GM12891 (cell line): ENCODE measurements around the gene DEPDC5.

ENCODE experiments used
- DNase-seq: peaks from one replicate; pipeline ENCODE4 v3.0.0; 2011; ENCODE audit warnings: low spot score; ENCODE audit not compliant: insufficient read length
- FAIRE-seq: peaks from 2 replicates; lab custom pipeline; 2011; peaks lifted over from hg19 to GRCh38; lab: Jason Lieb, UNC
- PAX5 ChIP-seq: IDR thresholded peaks from 2 replicates; pipeline ENCODE4 v1.6.1; 2011; ENCODE audit warnings: low read length, moderate library complexity, mild to moderate bottlenecking; ENCODE audit not compliant: insufficient read depth, severe bottlenecking
- POLR2A ChIP-seq: IDR thresholded peaks from 2 replicates; pipeline ENCODE4 v1.6.1; 2011; ENCODE audit warnings: low read depth, low read length, control low read depth
- POLR2AphosphoS5 ChIP-seq: IDR thresholded peaks from 2 replicates; pipeline ENCODE4 v1.6.1; 2011; ENCODE audit warnings: low read depth, low read length, control low read depth
- POU2F2 ChIP-seq: IDR thresholded peaks from 2 replicates; pipeline ENCODE4 v1.6.1; 2011; ENCODE audit warnings: low read depth, mild to moderate bottlenecking, control low read depth, low read length, moderate library complexity
- SPI1 ChIP-seq: IDR thresholded peaks from 2 replicates; pipeline ENCODE4 v1.6.1; 2011; ENCODE audit warnings: low read depth, low read length, control low read depth
- TAF1 ChIP-seq: IDR thresholded peaks from 2 replicates; pipeline ENCODE4 v1.6.1; 2011; ENCODE audit warnings: low read depth, low read length, control low read depth

Gene DEPDC5

DNA sequence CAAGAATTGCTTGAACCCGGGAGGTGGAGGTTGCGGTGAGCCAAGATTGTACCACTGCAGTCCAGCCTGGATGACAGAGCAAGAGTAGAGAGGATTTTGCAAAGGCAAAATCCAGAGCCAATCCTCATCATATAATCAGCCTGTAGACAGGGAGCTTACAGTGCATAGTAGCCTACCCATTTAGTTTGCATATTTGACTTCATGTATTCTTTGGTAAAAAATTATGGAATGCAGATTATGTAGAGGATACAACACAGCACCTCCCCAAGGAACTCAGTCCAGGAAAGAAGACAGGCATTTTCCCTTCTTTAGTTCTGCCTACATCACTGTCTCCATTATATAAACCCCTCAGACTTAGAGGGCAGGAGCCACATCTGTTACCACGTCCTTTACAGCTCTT lies 150.8 kb downstream of the DEPDC5 start:
- FAIRE-seq (no peak), DNase-seq (no peak)
- no peak for TF ChIP-seq PAX5
- no peak for TF ChIP-seq POLR2AphosphoS5
- TF ChIP-seq POLR2A: no peak
- TF ChIP-seq SPI1: no peak
- no peak for TF ChIP-seq POU2F2
- no peak for TF ChIP-seq TAF1

DNA sequence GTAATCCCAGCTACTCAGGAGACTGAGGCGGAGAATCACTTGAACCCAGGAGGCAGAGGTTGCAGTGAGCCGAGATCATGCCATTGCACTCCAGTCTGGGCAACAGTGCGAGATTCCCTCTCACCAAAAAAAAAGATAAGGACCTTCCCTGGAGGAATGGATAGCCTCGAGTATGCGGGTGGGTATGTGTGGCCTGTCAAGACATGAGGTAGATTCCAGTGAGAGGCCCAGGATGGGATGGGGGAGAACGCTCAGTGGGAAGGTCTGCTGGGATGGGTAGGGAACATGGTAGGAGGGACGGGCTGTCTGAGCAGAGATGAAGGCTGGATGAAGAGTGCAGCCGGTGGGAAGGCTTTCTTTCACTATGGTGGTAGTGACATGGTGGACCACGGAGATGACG lies 151.5 kb downstream of the DEPDC5 start:
- TF ChIP-seq PAX5: no peak
- TF ChIP-seq TAF1: no peak
- TF ChIP-seq POLR2AphosphoS5: no peak
- TF ChIP-seq POU2F2: no peak
- no peak for TF ChIP-seq SPI1
- no peak for TF ChIP-seq POLR2A
- DNase-seq (no peak), FAIRE-seq (no peak)

DNA sequence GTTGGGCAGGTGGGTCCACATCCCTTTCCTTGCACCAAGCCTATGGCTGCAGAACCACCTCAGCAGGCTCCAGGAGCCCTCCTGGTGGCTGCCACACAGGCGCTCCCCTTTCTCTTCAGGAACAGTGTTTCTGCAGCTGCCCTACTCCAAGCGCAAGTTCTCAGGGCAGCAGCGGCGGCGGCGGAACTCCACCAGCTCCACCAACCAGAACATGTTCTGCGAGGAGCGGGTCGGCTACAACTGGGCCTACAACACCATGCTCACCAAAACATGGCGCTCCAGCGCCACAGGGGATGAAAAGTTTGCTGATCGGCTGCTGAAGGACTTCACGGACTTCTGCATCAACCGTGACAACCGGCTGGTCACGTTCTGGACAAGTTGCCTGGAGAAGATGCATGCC lies 152.3 kb downstream of the DEPDC5 start:
- TF ChIP-seq SPI1 (no peak), PAX5 (no peak), POLR2AphosphoS5 (no peak), POU2F2 (no peak)
- FAIRE-seq (no peak), DNase-seq (no peak)

DNA sequence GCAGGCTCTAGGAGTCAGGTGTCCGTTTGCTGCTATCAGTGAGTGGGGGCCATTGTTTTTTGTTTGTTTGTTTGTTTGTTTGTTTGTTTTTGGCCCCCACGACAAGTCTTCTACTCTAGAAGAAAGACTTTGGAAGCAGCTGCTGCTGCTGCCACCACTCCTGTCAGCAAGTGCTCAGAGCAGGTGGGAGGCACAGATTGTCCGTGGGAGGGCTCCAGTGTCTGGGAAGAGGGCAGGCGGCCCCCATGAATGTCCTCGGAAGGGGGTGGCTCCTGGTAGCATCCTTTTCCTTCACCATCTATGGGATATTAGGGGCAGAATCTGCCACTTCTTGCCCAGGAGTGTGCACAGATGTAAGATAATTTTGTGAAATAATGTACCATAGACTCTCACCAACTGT lies 152.8 kb downstream of the DEPDC5 start:
- no peak for DNase-seq
- no peak for FAIRE-seq
- TF ChIP-seq POU2F2 (no peak), SPI1 (no peak), TAF1 (no peak), PAX5 (no peak), POLR2AphosphoS5 (no peak), POLR2A (no peak)

GRCh38 chr22:31909977-31910376 lies 156.2 kb downstream of the DEPDC5 start:
- no peak for DNase-seq
- TF ChIP-seq POLR2A (no peak), SPI1 (no peak), POLR2AphosphoS5 (no peak)
- no peak for FAIRE-seq

GRCh38 chr22:31911565-31912406 lies 158.0 kb downstream of the DEPDC5 start:
- TF ChIP-seq POLR2AphosphoS5: no peak
- no peak for FAIRE-seq
- no peak for DNase-seq

DNA sequence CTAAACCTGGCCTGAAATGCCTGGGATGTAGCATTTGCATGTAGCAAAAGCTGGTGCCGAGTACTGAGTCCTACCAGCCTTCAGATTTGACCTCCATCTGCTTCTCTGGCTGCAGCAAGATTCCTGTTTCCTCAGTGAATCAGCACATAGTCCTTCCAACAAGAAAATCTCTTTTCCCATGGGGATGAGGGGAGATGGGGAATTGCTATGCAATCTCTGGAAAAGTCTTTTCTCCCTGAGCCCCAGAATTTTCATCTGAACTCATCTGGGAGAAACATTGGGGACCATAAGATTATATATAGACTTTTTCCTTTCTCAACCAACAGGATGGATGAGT lies 158.6 kb downstream of the DEPDC5 start:
- DNase-seq: no peak
- TF ChIP-seq POLR2A (no peak), POLR2AphosphoS5 (no peak), TAF1 (no peak), POU2F2 (no peak), PAX5 (no peak), SPI1 (no peak)
- no peak for FAIRE-seq

- TF ChIP-seq POLR2AphosphoS5 (no peak), PAX5 (no peak), TAF1 (no peak), POU2F2 (no peak), POLR2A (no peak), SPI1 (no peak)
- FAIRE-seq (no peak), DNase-seq (no peak)
Measured at GRCh38 chr22:31915586-31915985, 161.8 kb downstream of the DEPDC5 start.

- TF ChIP-seq POLR2AphosphoS5: no peak
- peak; percentile 96 for TF ChIP-seq SPI1
- TF ChIP-seq PAX5: no peak
- no peak for TF ChIP-seq POLR2A
- no peak for TF ChIP-seq POU2F2
- no peak for TF ChIP-seq TAF1
- DNase-seq: peak; percentile 40
- peak; percentile 90 for FAIRE-seq
Measured at GRCh38 chr22:31917227-31917921, 163.6 kb downstream of the DEPDC5 start.

DNA sequence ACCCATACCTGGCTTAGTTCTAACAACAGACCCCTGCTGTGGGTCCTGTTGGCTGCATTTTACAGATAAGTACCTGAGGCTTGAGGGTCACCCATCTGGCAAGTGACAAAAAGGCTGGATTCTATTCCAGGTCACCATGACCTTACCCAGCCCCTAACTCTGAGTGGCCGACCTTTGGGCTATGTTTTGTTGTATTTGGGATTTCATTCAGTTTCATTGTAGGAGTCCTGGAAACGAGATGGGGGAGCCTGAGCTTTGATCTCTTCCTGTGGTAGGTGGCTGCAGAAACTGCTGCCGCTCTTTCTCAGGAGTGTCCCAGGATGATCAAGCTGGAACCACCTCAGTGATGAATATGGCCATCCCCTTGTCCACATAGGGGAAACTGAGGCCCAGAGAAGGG lies 165.9 kb downstream of the DEPDC5 start:
- DNase-seq (no peak), FAIRE-seq (no peak)
- no peak for TF ChIP-seq PAX5
- TF ChIP-seq POLR2A: no peak
- TF ChIP-seq POU2F2: no peak
- TF ChIP-seq SPI1: no peak
- no peak for TF ChIP-seq POLR2AphosphoS5
- no peak for TF ChIP-seq TAF1
